ENCODE data around the gene ALDH3A1. TPM values are rescaled to one million over a fixed set of nuclear protein-coding genes. Genes with fewer than 3 reads are reported as not detected.

ALDH3A1 gene
- polyA plus RNA-seq, 1 donor from 2014 or later, result 0.10 TPM

- H3K27ac ChIP-seq (ENCODE audit: low read length), result no peak overlapping the region
- no peak for TF ChIP-seq RAD21 (conservative IDR thresholded peaks at IDR 0.05)
- no peak for TF ChIP-seq TAF1 (IDR thresholded peaks at IDR 0.05; ENCODE audit: low read depth)
- TF ChIP-seq POLR2AphosphoS5 (IDR thresholded peaks at IDR 0.05), result no peak
- TF ChIP-seq EP300 (conservative IDR thresholded peaks at IDR 0.05; ENCODE audit: poor library complexity, severe bottlenecking), result no peak
- TF ChIP-seq REST (IDR thresholded peaks at IDR 0.05; ENCODE audit: borderline replicate concordance), result no peak
- TF ChIP-seq CTCF (IDR thresholded peaks at IDR 0.05; ENCODE audit: poor library complexity, severe bottlenecking), result no peak
- no peak for TF ChIP-seq EZH2 (IDR thresholded peaks at IDR 0.05; ENCODE audit: borderline replicate concordance, insufficient read depth, low read length, poor library complexity, severe bottlenecking)
- no peak for TF ChIP-seq MXI1 (conservative IDR thresholded peaks at IDR 0.05; ENCODE audit: poor library complexity, severe bottlenecking)
- no peak for TF ChIP-seq SMC3 (conservative IDR thresholded peaks at IDR 0.05; ENCODE audit: poor library complexity)
- no peaks in the 10 kb centered on the region for H4K20me1 ChIP-seq (ENCODE audit: insufficient read depth)
- no peaks in the 10 kb centered on the region for H3K9me3 ChIP-seq (ENCODE audit: low read length)
- H3K79me2 ChIP-seq (replicated peaks; ENCODE audit: insufficient read depth, low read length), result no peaks in the 10 kb centered on the region
- H3K9me2 ChIP-seq (ENCODE audit: insufficient read depth, low read length), result no peaks in the 10 kb centered on the region
- no peak overlapping the region for H3K4me2 ChIP-seq (ENCODE audit: low read length)
- H3F3A ChIP-seq (ENCODE audit: insufficient read depth, low read length, poor library complexity, severe bottlenecking), result no peaks in the 10 kb centered on the region
- H3K36me3 ChIP-seq (ENCODE audit: insufficient read depth, low read length), result peaks cover 10% of the 10 kb centered on the region
- no peak overlapping the region for H3K4me3 ChIP-seq (ENCODE audit: low read length)
- no peak overlapping the region for H3K9ac ChIP-seq (ENCODE audit: low read length)
- no peak overlapping the region for H2AFZ ChIP-seq (ENCODE audit: low read depth, low read length)
- H3K27me3 ChIP-seq (ENCODE audit: insufficient read depth, low read depth, low read length), result no peaks in the 10 kb centered on the region
These were observed 24.0 kb upstream of the ALDH3A1 start for GRCh38 chr17:19771971-19772630.

GRCh38 chr17:19770985-19771735, 23.1 kb upstream of the ALDH3A1 start:
- H3K36me3 ChIP-seq (ENCODE audit: insufficient read depth, low read length), result peaks cover 4% of the 10 kb centered on the region
- H3K4me2 ChIP-seq (ENCODE audit: low read length), result no peak overlapping the region
- no peaks in the 10 kb centered on the region for H3K9me3 ChIP-seq (ENCODE audit: low read length)
- H3K9me2 ChIP-seq (ENCODE audit: insufficient read depth, low read length), result no peaks in the 10 kb centered on the region
- no peak overlapping the region for H3K27ac ChIP-seq (ENCODE audit: low read length)
- H4K20me1 ChIP-seq (ENCODE audit: insufficient read depth), result no peaks in the 10 kb centered on the region
- TF ChIP-seq REST (IDR thresholded peaks at IDR 0.05; ENCODE audit: borderline replicate concordance) (no peak), SMC3 (conservative IDR thresholded peaks at IDR 0.05; ENCODE audit: poor library complexity) (no peak), RAD21 (conservative IDR thresholded peaks at IDR 0.05) (no peak), TAF1 (IDR thresholded peaks at IDR 0.05; ENCODE audit: low read depth) (no peak), CTCF (IDR thresholded peaks at IDR 0.05; ENCODE audit: poor library complexity, severe bottlenecking) (no peak), MXI1 (conservative IDR thresholded peaks at IDR 0.05; ENCODE audit: poor library complexity, severe bottlenecking) (no peak), EZH2 (IDR thresholded peaks at IDR 0.05; ENCODE audit: borderline replicate concordance, insufficient read depth, low read length, poor library complexity, severe bottlenecking) (no peak), EP300 (conservative IDR thresholded peaks at IDR 0.05; ENCODE audit: poor library complexity, severe bottlenecking) (no peak), POLR2AphosphoS5 (IDR thresholded peaks at IDR 0.05) (no peak)
- no peak overlapping the region for H2AFZ ChIP-seq (ENCODE audit: low read depth, low read length)
- H3F3A ChIP-seq (ENCODE audit: insufficient read depth, low read length, poor library complexity, severe bottlenecking), result no peaks in the 10 kb centered on the region
- no peaks in the 10 kb centered on the region for H3K27me3 ChIP-seq (ENCODE audit: insufficient read depth, low read depth, low read length)
- H3K79me2 ChIP-seq (replicated peaks; ENCODE audit: insufficient read depth, low read length), result no peaks in the 10 kb centered on the region
- no peak overlapping the region for H3K4me3 ChIP-seq (ENCODE audit: low read length)
- H3K9ac ChIP-seq (ENCODE audit: low read length), result no peak overlapping the region
